Limb (tissue), 2 donors: ENCODE results near the gene FAM136A.
"Not testable (repeated sequence)": the region's sequence is repeated elsewhere in the genome, so short reads cannot be mapped to it uniquely, and the experiment has no call there.

ENCODE experiments used
- DNase-seq, 2 donors: peaks; one replicate each; pipeline ENCODE4 v3.0.0-alpha.2; 2016; ENCODE audit errors: extremely low spot score in 2 of 2

Gene FAM136A

GRCh38 chr2:70297828-70298227 is 4.0 kb downstream of the FAM136A start:
- not testable (repeated sequence) for DNase-seq

- DNase-seq: no peak
These were observed 18.2 kb downstream of the FAM136A start for GRCh38 chr2:70283500-70284191.

- no peak for DNase-seq
These were observed 19.4 kb downstream of the FAM136A start for GRCh38 chr2:70282439-70282838.

GRCh38 chr2:70280242-70280798 is 21.5 kb downstream of the FAM136A start:
- DNase-seq: no peak

GRCh38 chr2:70270323-70270722 is 31.5 kb downstream of the FAM136A start:
- no peak for DNase-seq

GRCh38 chr2:70269422-70270302 is 32.2 kb downstream of the FAM136A start:
- DNase-seq: not testable (repeated sequence)

- DNase-seq: not testable (repeated sequence)
These were observed 34.9 kb downstream of the FAM136A start for GRCh38 chr2:70266925-70267324.

- no peak for DNase-seq
These were observed 40.4 kb downstream of the FAM136A start for GRCh38 chr2:70261501-70261900.

GRCh38 chr2:70258532-70258875 is 43.4 kb downstream of the FAM136A start:
- peak in 1 of 2 donors; percentile 15 for DNase-seq

- no peak for DNase-seq
These were observed 46.1 kb downstream of the FAM136A start for GRCh38 chr2:70255637-70256314.

- no peak for DNase-seq
These were observed 51.4 kb downstream of the FAM136A start for GRCh38 chr2:70250434-70250833.

- peak; percentile 98 to 100 for DNase-seq
These were observed 53.6 kb downstream of the FAM136A start, which contains the start of gene TIA1 for GRCh38 chr2:70248181-70248847. Gene TIA1 (minus strand): TSS chr2:70248628. CDS start chr2:70248430, 198 bp downstream.

- DNase-seq: peak in 1 of 2 donors; percentile 21
These were observed 54.3 kb downstream of the FAM136A start for GRCh38 chr2:70247364-70248180.
